ENCODE results near the gene HEPACAM. TPM values are rescaled to one million over a fixed set of nuclear protein-coding genes. Genes with fewer than 3 reads are reported as not detected.

HEPACAM gene
- total RNA-seq: not detected in 2 replicates

GRCh38 chr11:124935548-124936514, at the start of gene HEPACAM:
HEPACAM (minus strand) TSS chr11:124936047; CDS start chr11:124936006, 41 bp downstream.

GRCh38 chr11:124953753-124954589, 18.1 kb upstream of the HEPACAM start, which contains the start of gene CCDC15:
CCDC15 (plus strand) TSS chr11:124954202; CDS start chr11:124954733, 531 bp downstream.

GRCh38 chr11:124918950-124919349, 16.9 kb downstream of the HEPACAM start, which contains the start of gene HEPN1:
HEPN1 (plus strand) TSS chr11:124919250.

GRCh38 chr11:124897674-124898262, 38.1 kb downstream of the HEPACAM start, which contains the start of gene ROBO4:
ROBO4 (minus strand) TSS chr11:124897865; CDS start chr11:124897795, 70 bp downstream.

Other genes with a start within 250 kb of the HEPACAM start
- 0.39 and 0.65 TPM in 2 replicates for gene NRGN, start 196.1 kb downstream of the HEPACAM start, total RNA-seq
- gene VSIG2, start 183.8 kb downstream of the HEPACAM start, total RNA-seq: not detected in 2 replicates
- gene ESAM, start 173.8 kb downstream of the HEPACAM start, total RNA-seq: 0.13 and 0.54 TPM in 2 replicates
- gene MSANTD2, start 135.6 kb downstream of the HEPACAM start, total RNA-seq: 10.2 and 10.8 TPM in 2 replicates
- gene ROBO3, start 70.6 kb downstream of the HEPACAM start, total RNA-seq: 4.4 and 4.9 TPM in 2 replicates
- 0.26 and 1.1 TPM in 2 replicates for gene ROBO4, start 38.2 kb downstream of the HEPACAM start, total RNA-seq
- gene HEPN1, start 16.8 kb downstream of the HEPACAM start, total RNA-seq: not detected in 2 replicates
- 2.2 and 3.4 TPM in 2 replicates for gene CCDC15, start 18.2 kb upstream of the HEPACAM start, total RNA-seq
- gene SLC37A2, start 127.3 kb upstream of the HEPACAM start, total RNA-seq: 0.22 and 0.52 TPM in 2 replicates
- 19.5 and 21.3 TPM in 2 replicates for gene TMEM218, start 175.6 kb upstream of the HEPACAM start, total RNA-seq
- 4.4 and 4.6 TPM in 2 replicates for gene PKNOX2, start 228.7 kb upstream of the HEPACAM start, total RNA-seq